ENCODE results near the gene PPP1R27. TPM values are rescaled to one million over a fixed set of nuclear protein-coding genes. Genes with fewer than 3 reads are reported as not detected.

The PPP1R27 gene
- total RNA-seq, 1 donor: not detected

GRCh38 chr17:81813371-81813684 lies 21.5 kb downstream of the PPP1R27 start:
- DNase-seq (ENCODE audit: low read depth): no peak
- TF ChIP-seq, protein P1, sequence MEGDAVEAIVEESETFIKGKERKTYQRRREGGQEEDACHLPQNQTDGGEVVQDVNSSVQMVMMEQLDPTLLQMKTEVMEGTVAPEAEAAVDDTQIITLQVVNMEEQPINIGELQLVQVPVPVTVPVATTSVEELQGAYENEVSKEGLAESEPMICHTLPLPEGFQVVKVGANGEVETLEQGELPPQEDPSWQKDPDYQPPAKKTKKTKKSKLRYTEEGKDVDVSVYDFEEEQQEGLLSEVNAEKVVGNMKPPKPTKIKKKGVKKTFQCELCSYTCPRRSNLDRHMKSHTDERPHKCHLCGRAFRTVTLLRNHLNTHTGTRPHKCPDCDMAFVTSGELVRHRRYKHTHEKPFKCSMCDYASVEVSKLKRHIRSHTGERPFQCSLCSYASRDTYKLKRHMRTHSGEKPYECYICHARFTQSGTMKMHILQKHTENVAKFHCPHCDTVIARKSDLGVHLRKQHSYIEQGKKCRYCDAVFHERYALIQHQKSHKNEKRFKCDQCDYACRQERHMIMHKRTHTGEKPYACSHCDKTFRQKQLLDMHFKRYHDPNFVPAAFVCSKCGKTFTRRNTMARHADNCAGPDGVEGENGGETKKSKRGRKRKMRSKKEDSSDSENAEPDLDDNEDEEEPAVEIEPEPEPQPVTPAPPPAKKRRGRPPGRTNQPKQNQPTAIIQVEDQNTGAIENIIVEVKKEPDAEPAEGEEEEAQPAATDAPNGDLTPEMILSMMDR (IDR thresholded peaks at IDR 0.05; ENCODE audit: insufficient read depth, low read length): no peak
- H3K4me3 ChIP-seq (ENCODE audit: low read depth, low read length): no peak overlapping the region

- no peak overlapping the region for H3K4me3 ChIP-seq (ENCODE audit: low read depth, low read length)
- no peak for DNase-seq (ENCODE audit: low read depth)
- TF ChIP-seq, protein P1 (IDR thresholded peaks at IDR 0.05; ENCODE audit: insufficient read depth, low read length): no peak
Observed at GRCh38 chr17:81812571-81813370, 22.1 kb downstream of the PPP1R27 start.

- TF ChIP-seq, protein P1 (IDR thresholded peaks at IDR 0.05; ENCODE audit: insufficient read depth, low read length): no peak
- DNase-seq (ENCODE audit: low read depth): no peak
- no peak overlapping the region for H3K4me3 ChIP-seq (ENCODE audit: low read depth, low read length)
Observed at GRCh38 chr17:81811705-81812570, 22.9 kb downstream of the PPP1R27 start.

- no peak overlapping the region for H3K4me3 ChIP-seq (ENCODE audit: low read depth, low read length)
- no peak for DNase-seq (ENCODE audit: low read depth)
- TF ChIP-seq, protein P1 (IDR thresholded peaks at IDR 0.05; ENCODE audit: insufficient read depth, low read length): no peak
Observed at GRCh38 chr17:81810892-81811704, 23.8 kb downstream of the PPP1R27 start.

GRCh38 chr17:81810476-81810875 lies 24.4 kb downstream of the PPP1R27 start:
- TF ChIP-seq, protein P1 (IDR thresholded peaks at IDR 0.05; ENCODE audit: insufficient read depth, low read length): no peak
- DNase-seq (ENCODE audit: low read depth): no peak
- H3K4me3 ChIP-seq (ENCODE audit: low read depth, low read length): no peak overlapping the region

GRCh38 chr17:81809556-81809998 lies 25.3 kb downstream of the PPP1R27 start:
- TF ChIP-seq, protein P1 (IDR thresholded peaks at IDR 0.05; ENCODE audit: insufficient read depth, low read length): no peak
- no peak for DNase-seq (ENCODE audit: low read depth)

More at GRCh38 chr17:81809556-81809998, 25.3 kb downstream of the PPP1R27 start:
- H3K4me3 ChIP-seq (ENCODE audit: low read depth, low read length): no peak overlapping the region

Measured in fibroblast of the aortic adventitia (primary cell).